ENCODE data around the gene RAI14.

RAI14 gene

GRCh38 chr5:34673463-34674125 is 17.5 kb downstream of the RAI14 start:
- H3K4me3 ChIP-seq (ENCODE audit: low read depth, low read length) = no peak overlapping the region
- DNase-seq (ENCODE audit: low read depth) = no peak
- no peak for TF ChIP-seq CTCF (IDR thresholded peaks at IDR 0.05; ENCODE audit: insufficient read depth, low read depth, low read length, missing control alignments)

- no peak for DNase-seq (ENCODE audit: low read depth)
- TF ChIP-seq CTCF (IDR thresholded peaks at IDR 0.05; ENCODE audit: insufficient read depth, low read depth, low read length, missing control alignments) = no peak
Measured at GRCh38 chr5:34674187-34674586, 18.1 kb downstream of the RAI14 start.

GRCh38 chr5:34675857-34676256 is 19.7 kb downstream of the RAI14 start:
- no peak overlapping the region for H3K4me3 ChIP-seq (ENCODE audit: low read depth, low read length)
- no peak for TF ChIP-seq CTCF (IDR thresholded peaks at IDR 0.05; ENCODE audit: insufficient read depth, low read depth, low read length, missing control alignments)
- no peak for DNase-seq (ENCODE audit: low read depth)

More at GRCh38 chr5:34674187-34674586, 18.1 kb downstream of the RAI14 start:
- no peak overlapping the region for H3K4me3 ChIP-seq (ENCODE audit: low read depth, low read length)

DNA sequence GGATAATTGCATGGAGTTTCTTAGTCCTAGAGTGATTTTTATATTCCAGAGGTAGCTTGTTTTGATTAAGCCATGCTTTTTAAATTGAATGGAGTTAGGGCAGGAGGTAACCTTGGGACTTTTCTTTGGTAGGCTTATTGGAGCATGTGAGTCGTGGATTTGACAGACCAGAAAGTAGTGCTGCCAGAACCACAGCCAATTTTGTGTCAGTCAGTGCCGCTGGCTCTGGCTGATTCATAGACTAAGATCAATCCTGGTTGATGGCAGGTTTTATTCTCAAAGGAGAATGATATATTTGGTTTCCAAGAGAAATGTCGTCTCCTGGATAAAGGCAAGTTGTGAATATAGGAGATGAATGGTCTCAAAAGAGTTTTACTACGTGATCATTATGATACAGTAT is 20.3 kb downstream of the RAI14 start:
- no peak overlapping the region for H3K4me3 ChIP-seq (ENCODE audit: low read depth, low read length)
- TF ChIP-seq CTCF (IDR thresholded peaks at IDR 0.05; ENCODE audit: insufficient read depth, low read depth, low read length, missing control alignments) = no peak
- no peak for DNase-seq (ENCODE audit: low read depth)

DNA sequence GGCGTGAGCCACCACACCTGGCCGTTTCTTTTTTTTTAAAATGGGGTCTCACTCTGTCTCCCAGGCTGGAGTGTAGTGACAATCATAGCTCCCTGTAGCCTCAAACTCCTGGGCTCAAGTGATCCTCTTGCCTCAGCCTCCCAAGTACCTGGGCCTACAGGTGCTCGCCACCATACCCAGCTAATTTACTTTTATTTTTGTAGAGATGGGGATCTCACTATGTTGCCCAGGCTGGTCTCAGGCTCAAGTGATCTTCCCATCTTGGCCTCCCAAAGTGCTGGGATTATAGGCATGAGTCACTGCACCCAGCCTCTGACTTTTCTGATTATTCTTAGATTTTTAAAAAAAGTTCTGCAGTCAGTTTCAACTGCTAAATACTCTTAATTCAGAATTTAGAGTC is 21.3 kb downstream of the RAI14 start:
- no peak for TF ChIP-seq CTCF (IDR thresholded peaks at IDR 0.05; ENCODE audit: insufficient read depth, low read depth, low read length, missing control alignments)
- DNase-seq (ENCODE audit: low read depth) = no peak
- H3K4me3 ChIP-seq (ENCODE audit: low read depth, low read length) = no peak overlapping the region

DNA sequence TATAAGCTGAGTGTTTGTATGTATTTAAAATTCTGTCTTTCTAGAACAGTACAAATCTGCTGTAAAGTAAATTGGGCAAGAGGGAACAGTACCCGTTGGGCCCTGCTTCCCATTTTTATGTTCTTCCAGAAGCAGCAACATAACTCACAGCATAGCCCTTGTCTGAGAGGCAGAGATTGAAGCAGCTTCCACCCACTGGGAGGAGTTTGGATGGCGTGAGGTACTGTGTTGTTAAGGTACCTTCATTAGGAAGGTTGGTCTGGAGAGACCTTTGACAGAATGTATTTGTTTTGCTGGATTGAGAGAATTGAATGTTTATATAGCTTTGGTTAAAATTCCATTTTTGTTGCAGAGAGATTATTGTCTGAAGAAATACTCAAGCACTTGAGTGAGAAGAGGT is 24.8 kb downstream of the RAI14 start:
- H3K4me3 ChIP-seq (ENCODE audit: low read depth, low read length) = no peak overlapping the region
- DNase-seq (ENCODE audit: low read depth) = no peak
- no peak for TF ChIP-seq CTCF (IDR thresholded peaks at IDR 0.05; ENCODE audit: insufficient read depth, low read depth, low read length, missing control alignments)

All from GM12865 (cell line).